ENCODE data around the gene CDC23. TPM values are rescaled to one million over a fixed set of nuclear protein-coding genes. Genes with fewer than 3 reads are reported as not detected.
A peak's percentile ranks its signal among the peaks of the same experiment; 100 is the strongest.

Gene CDC23
- polyA plus RNA-seq, 2 donors: 9.0 to 14.4 TPM

GRCh38 chr5:138241688-138242571, 28.8 kb upstream of the CDC23 start:
- H3K27me3 ChIP-seq (ENCODE audit: control insufficient read depth in 1 of 2, insufficient read depth in 2 of 2, low read length in 2 of 2): no peaks in the 10 kb centered on the region

GRCh38 chr5:138240650-138241385, 27.7 kb upstream of the CDC23 start:
- 66 to 81% methylated on average over 3 of the region's 3 CpGs for WGBS, 2 donors
- Histone ChIP-seq H3K36me3 (ENCODE audit: control insufficient read depth in 2 of 2, insufficient read depth in 2 of 2, low read length in 1 of 2) (no peaks in the 10 kb centered on the region), H3K27ac (ENCODE audit: low read depth in 2 of 2, low read length in 1 of 2) (no peak overlapping the region), H3K9me3 (ENCODE audit: control insufficient read depth in 2 of 2, insufficient read depth in 1 of 2, low read depth in 1 of 2, low read length in 1 of 2) (peaks cover 0 to 3% of the 10 kb centered on the region in 2 donors), H3K4me1 (ENCODE audit: control insufficient read depth in 2 of 2, insufficient read depth in 2 of 2, low read length in 1 of 2) (peaks cover 2 to 6% of the 10 kb centered on the region in 2 donors), H3K27me3 (ENCODE audit: control insufficient read depth in 1 of 2, insufficient read depth in 2 of 2, low read length in 2 of 2) (no peaks in the 10 kb centered on the region), H3K4me3 (ENCODE audit: low read depth in 1 of 2, low read length in 2 of 2) (no peak overlapping the region)

More at GRCh38 chr5:138241688-138242571, 28.8 kb upstream of the CDC23 start:
- Histone ChIP-seq H3K4me1 (ENCODE audit: control insufficient read depth in 2 of 2, insufficient read depth in 2 of 2, low read length in 1 of 2) (peaks cover 2 to 6% of the 10 kb centered on the region in 2 donors), H3K36me3 (ENCODE audit: control insufficient read depth in 2 of 2, insufficient read depth in 2 of 2, low read length in 1 of 2) (no peaks in the 10 kb centered on the region), H3K27ac (ENCODE audit: low read depth in 2 of 2, low read length in 1 of 2) (no peak overlapping the region), H3K9me3 (ENCODE audit: control insufficient read depth in 2 of 2, insufficient read depth in 1 of 2, low read depth in 1 of 2, low read length in 1 of 2) (peaks cover 0 to 3% of the 10 kb centered on the region in 2 donors), H3K4me3 (ENCODE audit: low read depth in 1 of 2, low read length in 2 of 2) (peak overlapping the region; percentile 29 to 46)
- WGBS, 2 donors: 5 to 8% methylated on average over 60 to 67 of the region's 67 CpGs

GRCh38 chr5:138238034-138238433, 24.9 kb upstream of the CDC23 start:
- 85 to 90% methylated on average over 1 of the region's 1 CpG for WGBS, 2 donors

GRCh38 chr5:138234651-138235050, 21.5 kb upstream of the CDC23 start:
- Histone ChIP-seq H3K4me1 (ENCODE audit: control insufficient read depth in 2 of 2, insufficient read depth in 2 of 2, low read length in 1 of 2) (no peaks in the 10 kb centered on the region), H3K4me3 (ENCODE audit: low read depth in 1 of 2, low read length in 2 of 2) (no peak overlapping the region), H3K27ac (ENCODE audit: low read depth in 2 of 2, low read length in 1 of 2) (no peak overlapping the region), H3K36me3 (ENCODE audit: control insufficient read depth in 2 of 2, insufficient read depth in 2 of 2, low read length in 1 of 2) (no peaks in the 10 kb centered on the region), H3K9me3 (ENCODE audit: control insufficient read depth in 2 of 2, insufficient read depth in 1 of 2, low read depth in 1 of 2, low read length in 1 of 2) (no peaks in the 10 kb centered on the region), H3K27me3 (ENCODE audit: control insufficient read depth in 1 of 2, insufficient read depth in 2 of 2, low read length in 2 of 2) (no peaks in the 10 kb centered on the region)
- WGBS, 2 donors: 85 to 94% methylated on average over 2 of the region's 2 CpGs

More at GRCh38 chr5:138238034-138238433, 24.9 kb upstream of the CDC23 start:
- H3K27ac ChIP-seq (ENCODE audit: low read depth in 2 of 2, low read length in 1 of 2): no peak overlapping the region
- H3K36me3 ChIP-seq (ENCODE audit: control insufficient read depth in 2 of 2, insufficient read depth in 2 of 2, low read length in 1 of 2): no peaks in the 10 kb centered on the region
- no peak overlapping the region for H3K4me3 ChIP-seq (ENCODE audit: low read depth in 1 of 2, low read length in 2 of 2)
- no peaks in the 10 kb centered on the region for H3K27me3 ChIP-seq (ENCODE audit: control insufficient read depth in 1 of 2, insufficient read depth in 2 of 2, low read length in 2 of 2)
- H3K9me3 ChIP-seq (ENCODE audit: control insufficient read depth in 2 of 2, insufficient read depth in 1 of 2, low read depth in 1 of 2, low read length in 1 of 2): peaks cover 0 to 3% of the 10 kb centered on the region in 2 donors
- peaks cover 2 to 6% of the 10 kb centered on the region in 2 donors for H3K4me1 ChIP-seq (ENCODE audit: control insufficient read depth in 2 of 2, insufficient read depth in 2 of 2, low read length in 1 of 2)

GRCh38 chr5:138233280-138233679, 20.2 kb upstream of the CDC23 start:
- Histone ChIP-seq H3K27ac (ENCODE audit: low read depth in 2 of 2, low read length in 1 of 2) (no peak overlapping the region), H3K4me3 (ENCODE audit: low read depth in 1 of 2, low read length in 2 of 2) (no peak overlapping the region), H3K27me3 (ENCODE audit: control insufficient read depth in 1 of 2, insufficient read depth in 2 of 2, low read length in 2 of 2) (no peaks in the 10 kb centered on the region), H3K36me3 (ENCODE audit: control insufficient read depth in 2 of 2, insufficient read depth in 2 of 2, low read length in 1 of 2) (no peaks in the 10 kb centered on the region), H3K4me1 (ENCODE audit: control insufficient read depth in 2 of 2, insufficient read depth in 2 of 2, low read length in 1 of 2) (no peaks in the 10 kb centered on the region), H3K9me3 (ENCODE audit: control insufficient read depth in 2 of 2, insufficient read depth in 1 of 2, low read depth in 1 of 2, low read length in 1 of 2) (no peaks in the 10 kb centered on the region)
- 74 to 83% methylated on average over 2 of the region's 2 CpGs for WGBS, 2 donors

GRCh38 chr5:138230981-138231589, 18.0 kb upstream of the CDC23 start:
- no peak overlapping the region for H3K4me3 ChIP-seq (ENCODE audit: low read depth in 1 of 2, low read length in 2 of 2)
- H3K36me3 ChIP-seq (ENCODE audit: control insufficient read depth in 2 of 2, insufficient read depth in 2 of 2, low read length in 1 of 2): no peaks in the 10 kb centered on the region
- no peaks in the 10 kb centered on the region for H3K4me1 ChIP-seq (ENCODE audit: control insufficient read depth in 2 of 2, insufficient read depth in 2 of 2, low read length in 1 of 2)
- H3K27me3 ChIP-seq (ENCODE audit: control insufficient read depth in 1 of 2, insufficient read depth in 2 of 2, low read length in 2 of 2): no peaks in the 10 kb centered on the region
- WGBS, 2 donors: 35 to 40% methylated on average over 7 of the region's 7 CpGs
- peaks cover 0 to 3% of the 10 kb centered on the region in 2 donors for H3K9me3 ChIP-seq (ENCODE audit: control insufficient read depth in 2 of 2, insufficient read depth in 1 of 2, low read depth in 1 of 2, low read length in 1 of 2)
- H3K27ac ChIP-seq (ENCODE audit: low read depth in 2 of 2, low read length in 1 of 2): no peak overlapping the region

GRCh38 chr5:138230261-138230660, 17.1 kb upstream of the CDC23 start:
- H3K4me3 ChIP-seq (ENCODE audit: low read depth in 1 of 2, low read length in 2 of 2): no peak overlapping the region

GRCh38 chr5:138229387-138229786, 16.3 kb upstream of the CDC23 start:
- Histone ChIP-seq H3K27ac (ENCODE audit: low read depth in 2 of 2, low read length in 1 of 2) (no peak overlapping the region), H3K27me3 (ENCODE audit: control insufficient read depth in 1 of 2, insufficient read depth in 2 of 2, low read length in 2 of 2) (no peaks in the 10 kb centered on the region), H3K4me1 (ENCODE audit: control insufficient read depth in 2 of 2, insufficient read depth in 2 of 2, low read length in 1 of 2) (no peaks in the 10 kb centered on the region), H3K36me3 (ENCODE audit: control insufficient read depth in 2 of 2, insufficient read depth in 2 of 2, low read length in 1 of 2) (no peaks in the 10 kb centered on the region), H3K9me3 (ENCODE audit: control insufficient read depth in 2 of 2, insufficient read depth in 1 of 2, low read depth in 1 of 2, low read length in 1 of 2) (peaks cover 0 to 4% of the 10 kb centered on the region in 2 donors), H3K4me3 (ENCODE audit: low read depth in 1 of 2, low read length in 2 of 2) (no peak overlapping the region)
- whole genome bisulfite sequencing, 2 donors: 78 to 79% methylated on average over 6 of the region's 6 CpGs

More at GRCh38 chr5:138230261-138230660, 17.1 kb upstream of the CDC23 start:
- no peak overlapping the region for H3K27ac ChIP-seq (ENCODE audit: low read depth in 2 of 2, low read length in 1 of 2)
- no peaks in the 10 kb centered on the region for H3K36me3 ChIP-seq (ENCODE audit: control insufficient read depth in 2 of 2, insufficient read depth in 2 of 2, low read length in 1 of 2)
- H3K27me3 ChIP-seq (ENCODE audit: control insufficient read depth in 1 of 2, insufficient read depth in 2 of 2, low read length in 2 of 2): no peaks in the 10 kb centered on the region
- peaks cover 0 to 4% of the 10 kb centered on the region in 2 donors for H3K9me3 ChIP-seq (ENCODE audit: control insufficient read depth in 2 of 2, insufficient read depth in 1 of 2, low read depth in 1 of 2, low read length in 1 of 2)
- no peaks in the 10 kb centered on the region for H3K4me1 ChIP-seq (ENCODE audit: control insufficient read depth in 2 of 2, insufficient read depth in 2 of 2, low read length in 1 of 2)

GRCh38 chr5:138226910-138227309, 13.8 kb upstream of the CDC23 start:
- H3K27me3 ChIP-seq (ENCODE audit: control insufficient read depth in 1 of 2, insufficient read depth in 2 of 2, low read length in 2 of 2): no peaks in the 10 kb centered on the region
- H3K27ac ChIP-seq (ENCODE audit: low read depth in 2 of 2, low read length in 1 of 2): no peak overlapping the region
- no peaks in the 10 kb centered on the region for H3K36me3 ChIP-seq (ENCODE audit: control insufficient read depth in 2 of 2, insufficient read depth in 2 of 2, low read length in 1 of 2)
- no peaks in the 10 kb centered on the region for H3K4me1 ChIP-seq (ENCODE audit: control insufficient read depth in 2 of 2, insufficient read depth in 2 of 2, low read length in 1 of 2)
- no peak overlapping the region for H3K4me3 ChIP-seq (ENCODE audit: low read depth in 1 of 2, low read length in 2 of 2)
- H3K9me3 ChIP-seq (ENCODE audit: control insufficient read depth in 2 of 2, insufficient read depth in 1 of 2, low read depth in 1 of 2, low read length in 1 of 2): peaks cover 0 to 4% of the 10 kb centered on the region in 2 donors

All from esophagus (tissue), 2 donors.